ENCODE measurements around the gene NPR2. TPM values are rescaled to one million over a fixed set of nuclear protein-coding genes. Genes with fewer than 3 reads are reported as not detected.

NPR2 gene
- total and polyA plus RNA-seq, 8 donors: 2.2 to 14.6 (median 3.6) TPM

- no peak overlapping the region for H3K27ac ChIP-seq
- no peak overlapping the region for H3K4me3 ChIP-seq
- DNase-seq (no peak), FAIRE-seq (no peak), ATAC-seq (peak in 1 of 4 donors; percentile 16)
- intact Hi-C loops (cut with DNase I): loop anchor here in 1 of 3 donors (10.0 kb wide), 1 partner anchor 77 kb away; the partner anchor contains the start of gene OR13J1
- H3K4me1 ChIP-seq: no peaks in the 10 kb centered on the region
- H3K36me3 ChIP-seq: no peaks in the 10 kb centered on the region
- TF ChIP-seq, protein P1, sequence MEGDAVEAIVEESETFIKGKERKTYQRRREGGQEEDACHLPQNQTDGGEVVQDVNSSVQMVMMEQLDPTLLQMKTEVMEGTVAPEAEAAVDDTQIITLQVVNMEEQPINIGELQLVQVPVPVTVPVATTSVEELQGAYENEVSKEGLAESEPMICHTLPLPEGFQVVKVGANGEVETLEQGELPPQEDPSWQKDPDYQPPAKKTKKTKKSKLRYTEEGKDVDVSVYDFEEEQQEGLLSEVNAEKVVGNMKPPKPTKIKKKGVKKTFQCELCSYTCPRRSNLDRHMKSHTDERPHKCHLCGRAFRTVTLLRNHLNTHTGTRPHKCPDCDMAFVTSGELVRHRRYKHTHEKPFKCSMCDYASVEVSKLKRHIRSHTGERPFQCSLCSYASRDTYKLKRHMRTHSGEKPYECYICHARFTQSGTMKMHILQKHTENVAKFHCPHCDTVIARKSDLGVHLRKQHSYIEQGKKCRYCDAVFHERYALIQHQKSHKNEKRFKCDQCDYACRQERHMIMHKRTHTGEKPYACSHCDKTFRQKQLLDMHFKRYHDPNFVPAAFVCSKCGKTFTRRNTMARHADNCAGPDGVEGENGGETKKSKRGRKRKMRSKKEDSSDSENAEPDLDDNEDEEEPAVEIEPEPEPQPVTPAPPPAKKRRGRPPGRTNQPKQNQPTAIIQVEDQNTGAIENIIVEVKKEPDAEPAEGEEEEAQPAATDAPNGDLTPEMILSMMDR (IDR thresholded peaks at IDR 0.05): no peak
- no peaks in the 10 kb centered on the region for H3K27me3 ChIP-seq
- no peaks in the 10 kb centered on the region for H3K9me3 ChIP-seq
- 79 to 80% methylated on average over 6 of the region's 6 CpGs for WGBS, 2 donors
Measured at GRCh38 chr9:35797311-35798109, 6.1 kb downstream of the NPR2 start.

- Histone ChIP-seq H3K36me3 (no peaks in the 10 kb centered on the region), H3K4me1 (no peaks in the 10 kb centered on the region), H3K4me3 (no peak overlapping the region), H3K9me3 (no peaks in the 10 kb centered on the region), H3K27me3 (no peaks in the 10 kb centered on the region), H3K27ac (no peak overlapping the region)
- FAIRE-seq (no peak), ATAC-seq (peak in 3 of 4 donors; percentile 16 to 68 (median 60)), DNase-seq (no peak)
- 89 to 93% methylated on average over 4 of the region's 4 CpGs for WGBS, 2 donors
- intact Hi-C loops (cut with DNase I): loop anchor here in 1 of 3 donors (10.0 kb wide), 1 partner anchor 76 kb away; the partner anchor contains the start of gene OR13J1
- TF ChIP-seq, protein P1 (IDR thresholded peaks at IDR 0.05): no peak
Measured at GRCh38 chr9:35798658-35799374, 7.4 kb downstream of the NPR2 start.

GRCh38 chr9:35800530-35800929 is 9.1 kb downstream of the NPR2 start:
- FAIRE-seq (no peak), ATAC-seq (no peak), DNase-seq (no peak)
- TF ChIP-seq, protein P1 (IDR thresholded peaks at IDR 0.05): no peak
- 77 to 78% methylated on average over 7 of the region's 7 CpGs for WGBS, 2 donors
- no peak overlapping the region for H3K4me3 ChIP-seq
- no peaks in the 10 kb centered on the region for H3K4me1 ChIP-seq
- H3K36me3 ChIP-seq: no peaks in the 10 kb centered on the region
- intact Hi-C loops (cut with DNase I): no loop called here
- H3K27ac ChIP-seq: no peak overlapping the region
- no peaks in the 10 kb centered on the region for H3K27me3 ChIP-seq
- no peaks in the 10 kb centered on the region for H3K9me3 ChIP-seq

DNA sequence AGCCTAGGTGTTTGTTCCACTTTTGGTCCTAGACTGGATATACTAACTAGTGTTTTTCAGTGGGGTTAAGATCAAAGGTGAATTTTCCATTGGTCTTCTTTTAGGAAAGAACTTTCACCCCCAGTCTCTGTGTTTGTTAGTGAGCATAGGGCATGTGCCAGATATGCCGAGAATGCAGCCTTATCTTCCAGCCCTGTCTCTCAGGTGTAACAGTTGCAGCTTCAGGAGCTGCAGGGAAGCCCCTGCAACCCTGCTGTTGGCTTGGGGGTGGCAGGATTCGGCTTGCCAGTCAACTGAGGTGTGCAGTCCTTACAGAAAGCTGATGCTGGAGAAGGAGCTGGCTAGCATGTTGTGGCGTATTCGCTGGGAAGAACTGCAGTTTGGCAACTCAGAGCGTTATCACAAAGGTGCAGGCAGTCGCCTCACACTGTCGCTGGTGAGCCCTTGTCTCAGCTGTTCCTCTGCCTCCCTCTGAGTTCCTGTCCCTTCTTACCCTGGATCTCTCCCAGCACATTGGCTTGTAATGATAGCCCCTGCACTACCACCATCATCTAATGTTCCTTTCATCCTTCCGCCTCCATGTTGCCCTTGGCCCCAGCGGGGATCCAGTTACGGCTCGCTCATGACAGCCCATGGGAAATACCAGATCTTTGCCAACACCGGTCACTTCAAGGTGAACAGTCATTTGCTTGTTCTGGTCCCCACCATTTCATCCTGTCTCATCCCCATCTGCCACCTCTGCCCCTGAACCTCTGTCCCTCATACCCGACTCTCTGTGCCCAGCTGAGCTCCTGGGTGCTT is 10.1 kb downstream of the NPR2 start:
- FAIRE-seq: no peak
- no peak for DNase-seq
- 84 to 86% methylated on average over 13 of the region's 13 CpGs for WGBS, 2 donors
- no peaks in the 10 kb centered on the region for H3K27me3 ChIP-seq
- H3K4me3 ChIP-seq: no peak overlapping the region
- H3K9me3 ChIP-seq: no peaks in the 10 kb centered on the region
- H3K4me1 ChIP-seq: no peaks in the 10 kb centered on the region
- H3K36me3 ChIP-seq: peaks cover 0 to 9% (median 0%) of the 10 kb centered on the region in 3 donors
- intact Hi-C loops (cut with DNase I): no loop called here
- ATAC-seq: no peak
- TF ChIP-seq, protein P1 (IDR thresholded peaks at IDR 0.05): no peak
- H3K27ac ChIP-seq: no peak overlapping the region

Data from pancreas (tissue), 10 donors.